Neutrophil (primary cell): Measurements from ENCODE around the gene SELENOH.

ENCODE experiments used
- H3K27ac ChIP-seq: fragments of 200-600 bp; sonication (generic); 2 replicates; pipeline ENCODE4 v1.5.1; 2016; ENCODE audit warnings: mild to moderate bottlenecking, moderate library complexity
- H3K27me3 ChIP-seq: fragments of 200-600 bp; sonication (generic); 2 replicates; pipeline ENCODE4 v1.6.0; 2016; ENCODE audit warnings: mild to moderate bottlenecking
- H3K36me3 ChIP-seq: fragments of 200-600 bp; sonication (generic); 2 replicates; pipeline ENCODE4 v1.5.1; 2017
- H3K4me1 ChIP-seq, 2 experiments: fragments of 200-600 bp in 1 of 2; sonication (generic) in 1 of 2; 1 replicate in 1 of 2; 2 replicates in 1 of 2; pipeline versions ENCODE4 v1.5.1 to v1.6.1; 2013 to 2016; ENCODE audit warnings: low read depth in 1 of 2, low read length in 1 of 2, mild to moderate bottlenecking in 1 of 2, moderate library complexity in 1 of 2; ENCODE audit not compliant: control insufficient read depth in 1 of 2, insufficient read depth in 1 of 2
- H3K4me3 ChIP-seq, 2 experiments: fragments of 200-600 bp in 1 of 2; sonication (generic) in 1 of 2; 1 replicate in 1 of 2; 2 replicates in 1 of 2; pipeline ENCODE4 v1.5.1; 2013 to 2016; ENCODE audit warnings: low read depth in 1 of 2, low read length in 1 of 2, mild to moderate bottlenecking in 1 of 2, moderate library complexity in 1 of 2
- H3K9me3 ChIP-seq: fragments of 200-600 bp; sonication (generic); 2 replicates; pipeline ENCODE4 v1.5.1; 2016
- CTCF ChIP-seq: fragments of 200-600 bp; sonication (generic); IDR thresholded peaks from 2 replicates; pipeline ENCODE4 v1.5.1; 2016; ENCODE audit warnings: antibody characterized with exemption

The SELENOH gene

GRCh38 chr11:57741132-57742086 is at the start of gene SELENOH:
SELENOH (plus strand) TSS chr11:57741491; CDS start chr11:57741596, 105 bp downstream.
- peak within 1 kb of the TSS; percentile 62 to 88 for H3K4me3 ChIP-seq
- peak within 1 kb of the TSS; percentile 84 for H3K27ac ChIP-seq
- peaks cover 17% of the 10 kb centered on the region in 2 experiments for H3K4me1 ChIP-seq
- TF ChIP-seq CTCF, result no peak
- H3K27me3 ChIP-seq, result no peaks in the 10 kb centered on the region
- H3K36me3 ChIP-seq, result peaks cover 46% of the 10 kb centered on the region
- H3K9me3 ChIP-seq, result no peaks in the 10 kb centered on the region

- Histone ChIP-seq H3K36me3 (peaks cover 88% of the 10 kb centered on the region), H3K4me3 (no peak overlapping the region), H3K4me1 (no peaks in the 10 kb centered on the region), H3K27me3 (no peaks in the 10 kb centered on the region), H3K27ac (no peak overlapping the region), H3K9me3 (no peaks in the 10 kb centered on the region)
- no peak for TF ChIP-seq CTCF
Observed at GRCh38 chr11:57698843-57699365, 42.4 kb upstream of the SELENOH start.

GRCh38 chr11:57699813-57700212 is 41.5 kb upstream of the SELENOH start:
- H3K9me3 ChIP-seq, result no peaks in the 10 kb centered on the region
- H3K27me3 ChIP-seq, result no peaks in the 10 kb centered on the region
- no peak for TF ChIP-seq CTCF
- no peak overlapping the region for H3K27ac ChIP-seq
- peaks cover 86% of the 10 kb centered on the region for H3K36me3 ChIP-seq
- no peaks in the 10 kb centered on the region for H3K4me1 ChIP-seq
- H3K4me3 ChIP-seq, result no peak overlapping the region

GRCh38 chr11:57700425-57700824 is 40.9 kb upstream of the SELENOH start:
- Histone ChIP-seq H3K36me3 (peaks cover 83% of the 10 kb centered on the region), H3K27me3 (no peaks in the 10 kb centered on the region), H3K9me3 (no peaks in the 10 kb centered on the region), H3K27ac (no peak overlapping the region), H3K4me1 (no peaks in the 10 kb centered on the region), H3K4me3 (no peak overlapping the region)
- no peak for TF ChIP-seq CTCF

GRCh38 chr11:57703341-57703740 is 38.0 kb upstream of the SELENOH start:
- no peak for TF ChIP-seq CTCF
- H3K27ac ChIP-seq, result no peak overlapping the region
- no peaks in the 10 kb centered on the region for H3K27me3 ChIP-seq
- no peaks in the 10 kb centered on the region for H3K4me1 ChIP-seq
- H3K36me3 ChIP-seq, result peaks cover 55% of the 10 kb centered on the region
- no peaks in the 10 kb centered on the region for H3K9me3 ChIP-seq
- no peak overlapping the region for H3K4me3 ChIP-seq
